H9 (cell line): Measurements from ENCODE around the gene TSC22D4. TPM values are rescaled to one million over a fixed set of nuclear protein-coding genes. Genes with fewer than 3 reads are reported as not detected.

Experiments
- DNase-seq: peaks from one replicate; pipeline ENCODE4 v3.0.0-alpha.2; 2017
- H2AFZ ChIP-seq: one replicate; pipeline ENCODE4 v1.6.1; 2013; ENCODE audit warnings: mild to moderate bottlenecking, low read length, control low read depth, moderate library complexity
- H2AK5ac ChIP-seq: 2 replicates; pipeline ENCODE4 v1.6.1; 2013; ENCODE audit warnings: low read length, control low read depth, mixed read lengths; ENCODE audit not compliant: insufficient read length
- H2BK120ac ChIP-seq: one replicate; pipeline ENCODE4 v1.6.1; 2013; ENCODE audit warnings: low read depth, mild to moderate bottlenecking, low read length, control low read depth, inconsistent platforms; ENCODE audit not compliant: poor library complexity, severe bottlenecking
- H2BK12ac ChIP-seq: 2 replicates; pipeline ENCODE4 v1.6.1; 2013; ENCODE audit warnings: low read length, control low read depth, mixed read lengths, low read depth; ENCODE audit not compliant: insufficient read length
- H2BK15ac ChIP-seq: 2 replicates; pipeline ENCODE4 v1.6.1; 2013; ENCODE audit warnings: low read depth, low read length, control low read depth
- H2BK20ac ChIP-seq: one replicate; pipeline ENCODE4 v1.6.1; 2013; ENCODE audit warnings: low read depth, mild to moderate bottlenecking, low read length, control low read depth, inconsistent platforms; ENCODE audit not compliant: poor library complexity, severe bottlenecking
- H2BK5ac ChIP-seq: 2 replicates; pipeline ENCODE4 v1.6.1; 2013; ENCODE audit warnings: low read length, control low read depth, mixed read lengths; ENCODE audit not compliant: insufficient read length
- H3K14ac ChIP-seq: 2 replicates; pipeline ENCODE4 v1.6.1; 2013; ENCODE audit warnings: low read length, control low read depth; ENCODE audit not compliant: insufficient read depth
- H3K18ac ChIP-seq: 2 replicates; pipeline ENCODE4 v1.6.1; 2013; ENCODE audit warnings: low read depth, mild to moderate bottlenecking, mixed read lengths, low read length, control low read depth; ENCODE audit not compliant: insufficient read length
- H3K23ac ChIP-seq: 2 replicates; pipeline ENCODE4 v1.6.1; 2013; ENCODE audit warnings: low read length, control low read depth, mixed read lengths, low read depth; ENCODE audit not compliant: insufficient read length
- H3K23me2 ChIP-seq: 2 replicates; pipeline ENCODE4 v1.6.1; 2013; ENCODE audit warnings: low read depth, mild to moderate bottlenecking, mixed read lengths, low read length, control low read depth; ENCODE audit not compliant: insufficient read length, poor library complexity, severe bottlenecking
- H3K27ac ChIP-seq: 2 replicates; pipeline ENCODE4 v1.5.1; 2013; ENCODE audit warnings: low read length, control low read depth, mixed read lengths, low read depth; ENCODE audit not compliant: insufficient read length
- H3K27me3 ChIP-seq: 2 replicates; pipeline ENCODE4 v1.6.1; 2013; ENCODE audit warnings: low read length, control low read depth, inconsistent platforms; ENCODE audit not compliant: insufficient read depth
- H3K4ac ChIP-seq: 2 replicates; pipeline ENCODE4 v1.6.1; 2013; ENCODE audit warnings: low read depth, mild to moderate bottlenecking, control low read depth, inconsistent platforms, low read length, moderate library complexity
- H3K4me1 ChIP-seq: 2 replicates; pipeline ENCODE4 v1.6.1; 2013; ENCODE audit warnings: low read length, control low read depth, inconsistent platforms; ENCODE audit not compliant: insufficient read depth
- H3K4me2 ChIP-seq: 2 replicates; pipeline ENCODE4 v1.6.1; 2013; ENCODE audit warnings: low read length, control low read depth, mixed read lengths; ENCODE audit not compliant: insufficient read length, insufficient read depth
- H3K56ac ChIP-seq: 2 replicates; pipeline ENCODE4 v1.6.1; 2013; ENCODE audit warnings: low read depth, mild to moderate bottlenecking, mixed read lengths, low read length, control low read depth; ENCODE audit not compliant: insufficient read length
- H3K79me1 ChIP-seq: 2 replicates; pipeline ENCODE4 v1.6.1; 2013; ENCODE audit warnings: low read depth, mild to moderate bottlenecking, moderate library complexity, low read length, control low read depth, inconsistent platforms; ENCODE audit not compliant: insufficient read depth, poor library complexity, severe bottlenecking
- H3K79me2 ChIP-seq: 2 replicates; pipeline ENCODE4 v1.6.1; 2013; ENCODE audit warnings: low read length, control low read depth, inconsistent platforms; ENCODE audit not compliant: insufficient read depth
- H3K9ac ChIP-seq: 2 replicates; pipeline ENCODE4 v1.6.1; 2013; ENCODE audit warnings: low read length, control low read depth, mixed read lengths; ENCODE audit not compliant: insufficient read length; ENCODE audit errors: extremely low read depth
- H3K9me3 ChIP-seq: one replicate; pipeline ENCODE4 v1.6.1; 2013; ENCODE audit warnings: low read depth, low read length, inconsistent platforms; ENCODE audit not compliant: control insufficient read depth
- H3T11ph ChIP-seq: one replicate; pipeline ENCODE4 v1.6.1; 2013; ENCODE audit warnings: mild to moderate bottlenecking, low read length, control low read depth, inconsistent platforms
- H4K20me1 ChIP-seq: one replicate; pipeline ENCODE4 v1.6.1; 2013; ENCODE audit not compliant: control insufficient read depth, insufficient read length, insufficient read depth
- H4K5ac ChIP-seq: 2 replicates; pipeline ENCODE4 v1.6.1; 2013; ENCODE audit warnings: low read depth, mild to moderate bottlenecking, mixed read lengths, low read length, control low read depth; ENCODE audit not compliant: insufficient read length
- H4K8ac ChIP-seq: replicated peaks from 2 replicates; pipeline ENCODE4 v1.6.1; 2013; ENCODE audit warnings: low read length, control low read depth, mixed read lengths, low read depth; ENCODE audit not compliant: insufficient read length
- H4K91ac ChIP-seq: 2 replicates; pipeline ENCODE4 v1.6.1; 2013; ENCODE audit warnings: low read depth, mild to moderate bottlenecking, moderate library complexity, mixed read lengths, low read length, control low read depth; ENCODE audit not compliant: insufficient read length
- H3K27ac Mint-ChIP-seq, 3 experiments: 2 replicates in 2 of 3; 3 replicates in 1 of 3; pipeline ENCODE4 v1.8.0; 2020 to 2021; ENCODE audit warnings: mixed read lengths in 3 of 3, mild to moderate bottlenecking in 1 of 3, moderate library complexity in 1 of 3
- H3K27me3 Mint-ChIP-seq: 2 replicates; pipeline ENCODE4 v1.8.0; 2021; ENCODE audit warnings: low read depth, mild to moderate bottlenecking, moderate library complexity, mixed read lengths
- H3K36me3 Mint-ChIP-seq, 3 experiments: 2 replicates in 2 of 3; 3 replicates in 1 of 3; pipeline ENCODE4 v1.8.0; 2020 to 2021; ENCODE audit warnings: low read depth in 3 of 3, mixed read lengths in 3 of 3; ENCODE audit not compliant: insufficient read depth in 1 of 3
- H3K4me1 Mint-ChIP-seq, 2 experiments: 2 replicates each; pipeline ENCODE4 v1.8.0; 2020; ENCODE audit warnings: mixed read lengths in 2 of 2
- H3K4me3 Mint-ChIP-seq, 2 experiments: 2 replicates in 1 of 2; 3 replicates in 1 of 2; pipeline ENCODE4 v1.8.0; 2020 to 2021; ENCODE audit warnings: mild to moderate bottlenecking in 2 of 2, mixed read lengths in 2 of 2, moderate library complexity in 1 of 2
- H3K9me3 Mint-ChIP-seq, 2 experiments: 2 replicates in 1 of 2; 3 replicates in 1 of 2; pipeline ENCODE4 v1.8.0; 2020; ENCODE audit warnings: mild to moderate bottlenecking in 2 of 2, mixed read lengths in 2 of 2, moderate library complexity in 1 of 2
- CTCF ChIP-seq: fragments of 200-600 bp; sonication (generic); conservative IDR thresholded peaks from 3 replicates; pipeline ENCODE4 v1.8.0; 2021; ENCODE audit warnings: antibody characterized with exemption, mild to moderate bottlenecking
- WGBS: extraction: QIAGEN DNeasy Blood & Tissue Kit; methylation state at CpG from one replicate; pipeline ENCODE4 v1.1.7; 2013; ENCODE audit warnings: missing lambda C conversion rate, low lambda C conversion rate, mixed read lengths; ENCODE audit not compliant: insufficient read length; ENCODE audit errors: extremely low coverage; 5-methylcytosine and 5-hydroxymethylcytosine counted together
- total RNA-seq: library from RNA; stranded (reverse); gene quantifications from 2 replicates; pipeline ENCODE4 v1.2.1, GENCODE V29; 2021

The TSC22D4 gene
- total RNA-seq, 1 experiment from 2014 or later = 17.5 TPM

- no CpG with 5 or more reads among the region's 2 CpGs for WGBS
- H3K79me1 ChIP-seq = no peaks in the 10 kb centered on the region
- no peaks in the 10 kb centered on the region for H4K20me1 ChIP-seq
- no peak overlapping the region for H2BK20ac ChIP-seq
- no peak overlapping the region for H3K14ac ChIP-seq
- no peak overlapping the region for H2BK12ac ChIP-seq
- H3K23ac ChIP-seq = no peak overlapping the region
- H2AFZ ChIP-seq = no peak overlapping the region
- H2BK120ac ChIP-seq = no peak overlapping the region
- no peaks in the 10 kb centered on the region for H3K4me1 ChIP-seq
- no peaks in the 10 kb centered on the region for H3K23me2 ChIP-seq
- H3T11ph ChIP-seq = no peak overlapping the region
- peaks cover 3% of the 10 kb centered on the region; the same call in 1 of the 2 replicates for H3K27me3 Mint-ChIP-seq
- H3K27ac ChIP-seq = no peak overlapping the region
- no peak overlapping the region for H4K5ac ChIP-seq
- no peak overlapping the region for H4K91ac ChIP-seq
- H3K18ac ChIP-seq = no peak overlapping the region
- TF ChIP-seq CTCF = no peak
- no peak overlapping the region for H3K4me2 ChIP-seq
- no peaks in the 10 kb centered on the region; a peak in 2 of 7 replicates for H3K36me3 Mint-ChIP-seq
- no peak overlapping the region for H3K56ac ChIP-seq
- H4K8ac ChIP-seq = no peak overlapping the region
- peaks cover 2 to 3% of the 10 kb centered on the region in 2 experiments; a peak in 3 of 4 replicates for H3K4me1 Mint-ChIP-seq
- no peaks in the 10 kb centered on the region for H3K79me2 ChIP-seq
- no peak overlapping the region for H2AK5ac ChIP-seq
- H3K4me3 Mint-ChIP-seq = no peak overlapping the region
- H3K4ac ChIP-seq = no peak overlapping the region
- H3K9me3 Mint-ChIP-seq = peaks cover 12 to 19% of the 10 kb centered on the region in 2 experiments
- H3K27ac Mint-ChIP-seq = no peak overlapping the region
- no peaks in the 10 kb centered on the region for H3K9me3 ChIP-seq
- no peak overlapping the region for H3K9ac ChIP-seq
- H2BK15ac ChIP-seq = no peak overlapping the region
- H3K27me3 ChIP-seq = no peaks in the 10 kb centered on the region
- DNase-seq = no peak
- no peak overlapping the region for H2BK5ac ChIP-seq
Measured at GRCh38 chr7:100521076-100521475, 42.1 kb upstream of the TSC22D4 start.
